Activated CD8-positive, alpha-beta memory T cell treated with anti-CD3 and anti-CD28 coated beads for 48 hours (primary cell): Measurements from ENCODE around the gene ELAVL2.

Experiments used
- DNase-seq, 3 experiments: peaks; one replicate each; pipeline ENCODE4 v3.0.0-alpha.2; 2020; ENCODE audit warnings: low read depth in 2 of 3, low spot score in 2 of 3

ELAVL2 gene

GRCh38 chr9:23821375-23822181, 4.5 kb downstream of the ELAVL2 start:
- DNase-seq: no peak

DNA sequence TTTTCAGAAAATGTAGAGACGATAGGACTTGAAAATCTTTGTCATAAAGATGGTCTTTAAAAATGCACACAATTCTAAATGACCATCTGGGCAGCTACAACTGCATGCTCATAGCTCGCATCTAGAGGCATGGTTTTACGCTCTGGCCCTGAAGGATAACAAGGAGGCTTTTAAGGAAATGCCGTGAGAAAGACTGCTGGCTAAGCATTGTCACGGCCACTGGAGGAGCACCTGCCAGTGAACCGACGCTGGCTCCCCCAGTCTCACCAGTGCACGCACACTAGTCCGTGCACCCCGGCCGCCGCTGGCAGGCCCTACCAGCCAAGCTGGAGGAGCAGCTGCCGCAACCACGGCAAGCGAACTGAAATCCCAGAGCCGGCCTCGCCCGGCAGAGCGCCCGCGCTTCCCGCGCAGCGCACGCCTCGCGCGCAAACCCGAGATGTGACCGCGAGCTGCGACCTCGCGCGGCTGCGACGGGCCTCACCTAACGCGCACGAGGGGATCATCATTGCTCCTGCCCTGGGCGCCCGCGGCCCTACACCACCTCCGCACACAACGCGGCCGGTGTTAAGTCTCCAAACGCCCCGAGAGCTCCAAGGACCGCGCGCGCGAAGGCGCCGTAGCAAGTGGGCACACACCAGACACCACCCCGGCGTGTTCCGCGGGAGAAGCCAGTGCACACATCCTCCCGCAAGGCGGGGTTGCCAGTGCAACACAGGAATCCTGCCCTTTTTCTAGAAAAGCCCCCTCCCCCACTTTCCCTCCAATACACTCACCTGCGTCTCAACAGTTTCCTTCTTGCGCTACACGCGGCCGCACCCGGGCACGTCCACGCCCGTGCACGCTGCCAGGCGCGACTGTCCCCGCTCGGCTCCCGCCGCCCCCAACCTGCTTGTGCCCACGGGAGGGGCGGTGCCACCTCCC, 5.3 kb downstream of the ELAVL2 start:
- no peak for DNase-seq

DNA sequence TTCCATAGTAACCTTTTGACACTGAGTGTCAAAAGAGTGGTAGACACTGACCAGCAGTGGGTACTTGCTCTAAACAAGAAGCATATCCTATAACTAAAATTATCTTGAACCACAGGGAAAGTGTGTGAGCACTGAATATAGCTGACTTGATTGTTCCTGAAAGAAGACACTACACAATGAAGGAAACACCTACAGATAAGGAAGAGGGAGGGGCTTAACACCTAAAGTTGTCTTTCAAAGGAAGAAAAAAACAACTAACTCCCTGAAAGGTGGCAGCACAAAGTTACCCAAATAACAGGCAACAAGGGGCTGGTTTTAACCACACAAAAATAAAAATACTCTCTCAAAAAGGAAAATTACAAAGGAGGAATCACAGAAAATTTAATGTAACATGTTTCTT, 6.6 kb downstream of the ELAVL2 start:
- DNase-seq: no peak

- no peak for DNase-seq
These were observed 11.8 kb downstream of the ELAVL2 start for GRCh38 chr9:23814243-23814642.

DNA sequence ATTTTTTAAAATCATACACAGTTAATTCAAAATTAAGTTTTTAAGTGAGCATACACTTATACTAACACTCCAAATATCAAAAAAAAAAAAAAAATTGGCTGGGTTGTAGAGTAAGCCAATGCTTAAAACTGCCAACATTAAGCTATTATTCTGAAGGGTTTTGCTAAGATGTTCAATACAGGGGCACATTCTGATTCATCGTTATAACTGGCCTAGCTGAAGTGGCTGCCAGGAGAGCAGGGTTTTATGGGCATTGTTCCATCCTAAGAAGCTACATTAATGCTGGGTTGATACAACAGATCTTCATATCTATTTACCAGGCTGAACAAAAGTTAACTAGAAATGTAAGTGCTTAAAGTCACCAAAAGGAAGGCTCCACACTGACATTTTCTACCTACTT, 13.4 kb downstream of the ELAVL2 start:
- DNase-seq: no peak

DNA sequence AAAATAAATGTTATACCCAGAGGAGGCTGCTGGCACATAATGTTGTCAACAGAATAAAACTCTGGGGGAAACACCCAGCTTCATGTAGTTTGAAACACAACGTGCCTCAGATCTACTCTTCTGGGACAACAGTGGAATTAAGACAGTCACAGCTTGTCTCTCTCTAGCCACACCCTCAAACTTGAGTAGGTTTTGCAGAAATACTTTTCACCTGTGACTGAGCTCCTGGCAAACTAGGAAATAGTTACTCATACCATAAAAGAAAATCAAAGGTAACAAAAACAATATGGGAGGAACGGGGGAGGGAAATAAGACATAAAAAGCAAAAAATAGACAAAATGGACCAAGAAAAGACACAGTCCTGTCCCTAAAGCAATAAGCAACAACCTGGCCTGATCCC, 14.4 kb downstream of the ELAVL2 start:
- DNase-seq: no peak

- DNase-seq: no peak
These were observed 22.8 kb downstream of the ELAVL2 start for GRCh38 chr9:23803216-23803615.

DNA sequence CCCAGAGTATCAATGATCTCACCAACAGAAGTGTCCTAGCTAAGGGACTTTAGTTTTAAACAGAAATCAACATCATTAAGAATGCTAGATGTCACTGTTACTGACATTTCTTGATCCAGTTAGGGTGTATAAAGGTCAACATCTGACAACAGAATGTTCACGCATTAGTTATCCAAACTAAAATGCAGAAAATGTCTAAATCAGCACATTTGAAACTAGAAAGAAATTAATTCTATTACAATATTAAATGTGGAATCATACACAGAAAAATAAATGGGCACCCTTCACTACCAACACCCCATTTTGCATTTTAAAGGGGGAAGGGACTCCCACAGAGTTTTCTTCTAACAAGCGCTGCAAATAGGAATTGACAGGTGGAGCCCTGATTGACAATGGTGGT, 24.5 kb downstream of the ELAVL2 start:
- DNase-seq: no peak

GRCh38 chr9:23799521-23799920, 26.5 kb downstream of the ELAVL2 start:
- DNase-seq: no peak

DNA sequence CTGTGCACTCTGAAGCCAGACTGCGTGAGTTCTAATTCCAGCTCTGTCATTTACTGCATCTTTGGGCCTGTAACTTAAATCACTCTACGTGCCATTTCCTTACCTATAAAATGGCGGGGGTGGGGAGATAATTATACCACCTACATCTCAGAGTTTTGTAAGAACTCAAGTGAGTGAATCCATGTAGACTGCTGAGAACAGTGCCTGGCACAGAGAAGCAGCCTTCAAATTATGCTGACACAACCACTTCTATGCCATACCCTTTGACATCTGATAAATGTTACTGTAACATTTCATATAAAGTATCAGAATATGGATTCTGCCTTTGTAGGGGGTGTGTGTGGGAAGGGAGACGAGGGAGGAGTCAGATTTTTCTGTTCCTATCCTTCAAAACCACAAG, 27.7 kb downstream of the ELAVL2 start:
- DNase-seq: no peak

- no peak for DNase-seq
These were observed 29.8 kb downstream of the ELAVL2 start for GRCh38 chr9:23796209-23796608.

GRCh38 chr9:23790351-23791260, 35.4 kb downstream of the ELAVL2 start:
- no peak for DNase-seq

- no peak for DNase-seq
These were observed 36.3 kb downstream of the ELAVL2 start for GRCh38 chr9:23789529-23790254.

DNA sequence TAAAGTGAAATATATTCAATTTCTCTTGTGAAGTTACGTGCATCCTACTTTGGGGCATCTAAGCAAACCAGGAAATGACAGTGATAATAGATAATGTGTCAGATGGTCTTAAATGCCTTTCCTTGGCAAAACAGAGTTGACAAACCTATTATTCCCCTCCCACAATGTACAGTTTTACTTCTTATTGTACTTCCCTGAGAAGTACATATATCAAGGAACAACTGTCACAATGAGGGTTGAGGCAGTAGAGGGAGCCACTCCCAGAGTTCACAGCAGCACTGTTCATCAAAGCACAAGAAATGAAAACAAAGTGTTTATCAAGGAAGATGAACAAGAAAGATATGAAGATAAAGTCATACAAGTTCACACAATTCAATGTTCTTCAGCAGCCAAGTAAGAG, 41.1 kb downstream of the ELAVL2 start:
- no peak for DNase-seq

DNA sequence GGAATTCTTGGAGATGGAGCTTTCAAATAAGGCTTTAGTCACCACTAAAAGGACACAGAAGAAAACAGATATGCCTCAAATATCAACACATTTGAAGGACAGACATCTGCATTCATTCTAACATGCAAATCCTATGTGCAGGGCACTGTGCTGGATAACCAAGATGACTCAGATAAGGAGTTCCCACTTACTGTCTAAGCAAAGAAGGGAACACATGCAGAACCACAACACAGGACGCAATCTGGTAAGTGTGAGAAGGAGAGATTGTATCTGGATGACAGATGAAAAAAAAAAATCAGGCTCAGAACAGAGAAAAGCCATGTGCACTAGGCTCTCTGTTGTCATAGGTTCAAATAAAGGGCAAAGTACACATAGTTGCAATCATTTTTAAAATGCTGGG, 42.5 kb downstream of the ELAVL2 start:
- no peak for DNase-seq

- DNase-seq: no peak
These were observed 46.8 kb downstream of the ELAVL2 start for GRCh38 chr9:23779220-23779619.

GRCh38 chr9:23777328-23777727, 48.7 kb downstream of the ELAVL2 start:
- no peak for DNase-seq

- no peak for DNase-seq
These were observed 50.5 kb downstream of the ELAVL2 start for GRCh38 chr9:23775549-23775948.

DNA sequence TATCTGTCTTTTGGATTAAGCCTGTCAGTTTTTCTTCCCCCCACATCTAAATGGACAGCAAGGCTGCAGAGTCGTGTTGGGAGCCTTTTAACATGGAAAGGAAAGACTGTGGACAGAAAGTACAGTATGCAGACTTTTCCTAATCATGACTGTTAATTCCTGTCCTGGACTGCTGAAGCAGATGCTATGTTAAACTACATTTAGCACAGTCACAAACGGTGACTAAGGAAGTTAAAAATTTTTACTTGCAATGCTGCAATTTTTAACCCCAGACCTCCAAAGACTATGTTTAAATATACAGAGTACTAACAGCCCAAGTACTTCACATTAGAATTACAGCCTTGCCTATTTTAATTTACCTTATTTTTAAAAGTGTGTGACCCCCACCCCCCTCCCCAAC, 51.8 kb downstream of the ELAVL2 start:
- DNase-seq: no peak

GRCh38 chr9:23772385-23772783, 53.7 kb downstream of the ELAVL2 start:
- DNase-seq: no peak
